ENCODE results near the gene PCDH20.

GRCh38 chr13:61383111-61383510, 32.5 kb downstream of the PCDH20 start:
- TF ChIP-seq POLR2A (IDR thresholded peaks at IDR 0.05; ENCODE audit: low read length) (no peak), GATA1 (IDR thresholded peaks at IDR 0.05; ENCODE audit: low read depth, low read length) (no peak)
